ENCODE data around the gene TAPT1.

DNA sequence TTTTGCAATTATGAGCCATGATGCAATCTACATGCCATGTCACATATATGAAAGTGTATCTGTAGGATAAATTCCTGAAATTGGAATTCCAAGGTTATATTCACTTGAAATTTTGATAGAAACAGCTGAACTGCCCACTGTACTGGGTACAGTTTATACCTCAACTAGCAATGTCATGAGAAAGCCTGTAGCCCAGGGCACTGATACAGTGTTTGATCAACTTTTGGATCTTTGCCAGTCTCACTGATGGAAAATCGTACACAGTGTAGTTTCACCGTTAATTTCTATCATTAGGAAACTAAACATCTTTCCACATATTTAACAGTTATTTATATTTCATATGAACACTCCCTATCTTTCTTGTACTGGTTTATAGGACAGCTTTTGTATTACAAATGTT is 34.2 kb downstream of the TAPT1 start:
- TF ChIP-seq, protein P1, sequence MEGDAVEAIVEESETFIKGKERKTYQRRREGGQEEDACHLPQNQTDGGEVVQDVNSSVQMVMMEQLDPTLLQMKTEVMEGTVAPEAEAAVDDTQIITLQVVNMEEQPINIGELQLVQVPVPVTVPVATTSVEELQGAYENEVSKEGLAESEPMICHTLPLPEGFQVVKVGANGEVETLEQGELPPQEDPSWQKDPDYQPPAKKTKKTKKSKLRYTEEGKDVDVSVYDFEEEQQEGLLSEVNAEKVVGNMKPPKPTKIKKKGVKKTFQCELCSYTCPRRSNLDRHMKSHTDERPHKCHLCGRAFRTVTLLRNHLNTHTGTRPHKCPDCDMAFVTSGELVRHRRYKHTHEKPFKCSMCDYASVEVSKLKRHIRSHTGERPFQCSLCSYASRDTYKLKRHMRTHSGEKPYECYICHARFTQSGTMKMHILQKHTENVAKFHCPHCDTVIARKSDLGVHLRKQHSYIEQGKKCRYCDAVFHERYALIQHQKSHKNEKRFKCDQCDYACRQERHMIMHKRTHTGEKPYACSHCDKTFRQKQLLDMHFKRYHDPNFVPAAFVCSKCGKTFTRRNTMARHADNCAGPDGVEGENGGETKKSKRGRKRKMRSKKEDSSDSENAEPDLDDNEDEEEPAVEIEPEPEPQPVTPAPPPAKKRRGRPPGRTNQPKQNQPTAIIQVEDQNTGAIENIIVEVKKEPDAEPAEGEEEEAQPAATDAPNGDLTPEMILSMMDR (IDR thresholded peaks at IDR 0.05): no peak
- TF ChIP-seq POLR2AphosphoS5 (IDR thresholded peaks at IDR 0.05): no peak
- TF ChIP-seq EP300 (IDR thresholded peaks at IDR 0.05): no peak

Data from sigmoid colon (tissue), 4 donors.